K562 (cell line): ENCODE measurements around the gene TOGARAM2.
"Not testable (repeated sequence)": the region's sequence is repeated elsewhere in the genome, so short reads cannot be mapped to it uniquely, and the experiment has no call there.

Experiments used
- CTCF ChIP-seq, 3 experiments: IDR thresholded peaks in 2 of 3; conservative IDR thresholded peaks in 1 of 3; 2 replicates each; pipeline ENCODE4 v1.5.1; 2011 to 2012; ENCODE audit warnings: low read length in 3 of 3, mild to moderate bottlenecking in 3 of 3, control low read depth in 2 of 3, improper control_type of control experiment in 1 of 3, inconsistent platforms in 1 of 3, low read depth in 1 of 3, mixed read lengths in 1 of 3, moderate library complexity in 1 of 3; ENCODE audit not compliant: insufficient read depth in 2 of 3
- EHMT2 ChIP-seq: fragments of 450-650 bp; IDR thresholded peaks from 2 replicates; pipeline ENCODE4 v1.6.1; 2018; ENCODE audit warnings: antibody characterized with exemption
- FOXP1 ChIP-seq: sonication (generic); formaldehyde crosslinking; IDR thresholded peaks from 2 replicates; pipeline ENCODE4 v1.8.0; 2022; ENCODE audit warnings: mild to moderate bottlenecking, missing genetic modification reagents
- SREBF2 ChIP-seq: sonication (generic); formaldehyde crosslinking; IDR thresholded peaks from 2 replicates; pipeline ENCODE4 v1.4.0; 2020; ENCODE audit warnings: mild to moderate bottlenecking, missing genetic modification reagents

DNA sequence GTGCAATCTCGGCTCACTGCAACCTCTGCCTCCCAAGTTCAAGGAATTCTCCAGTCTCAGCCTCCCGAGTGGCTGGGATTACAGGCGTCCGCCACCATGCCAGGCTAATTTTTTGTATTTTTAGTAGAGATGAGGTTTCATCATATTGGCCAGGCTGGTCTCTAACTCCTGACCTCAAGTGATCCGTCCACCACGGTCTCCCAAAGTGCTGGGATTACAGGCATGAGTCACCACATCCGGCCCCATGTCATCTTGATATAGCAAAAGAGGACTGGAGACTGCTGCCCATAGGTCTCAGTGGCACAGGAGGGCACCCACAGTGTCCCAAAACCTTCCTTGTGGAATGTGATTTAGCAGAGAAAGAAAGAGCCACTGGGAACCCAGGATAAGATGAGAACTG, 109.2 kb downstream of the TOGARAM2 start:
- not testable (repeated sequence) for TF ChIP-seq SREBF2; FOXP1; EHMT2; CTCF (IDR thresholded peaks at IDR 0.05 in 2 of 3, conservative IDR thresholded peaks at IDR 0.05 in 1 of 3; ENCODE audit: insufficient read depth in 2 of 3, low read depth in 1 of 3, low read length in 3 of 3)
